BLaER1 treated with 17β-estradiol and CSF1 and Interleukin-3, amounts not matched to agents 10 nM and 100 nM (cell line): ENCODE results near the gene CBX3.
"Not testable (repeated sequence)": the region's sequence is repeated elsewhere in the genome, so short reads cannot be mapped to it uniquely, and the experiment has no call there.

Experiments used
- H3K27ac ChIP-seq, 11 experiments: shearing (Covaris generic); formaldehyde crosslinking; 2 replicates each; pipeline ENCODE4 v1.8.1; 2022
- H3K27me3 ChIP-seq, 11 experiments: shearing (Covaris generic); formaldehyde crosslinking; 2 replicates each; pipeline ENCODE4 v1.8.1; 2022
- H3K36me3 ChIP-seq, 11 experiments: shearing (Covaris generic); formaldehyde crosslinking; 2 replicates each; pipeline ENCODE4 v1.8.1; 2022
- H3K4me1 ChIP-seq, 10 experiments: shearing (Covaris generic); formaldehyde crosslinking; 2 replicates each; pipeline ENCODE4 v1.8.1; 2022
- H3K4me2 ChIP-seq, 11 experiments: shearing (Covaris generic); formaldehyde crosslinking; 2 replicates each; pipeline ENCODE4 v1.8.1; 2022
- H3K4me3 ChIP-seq, 10 experiments: shearing (Covaris generic); formaldehyde crosslinking; 2 replicates each; pipeline ENCODE4 v1.8.1; 2022
- H3K9ac ChIP-seq, 11 experiments: shearing (Covaris generic); formaldehyde crosslinking; 2 replicates each; pipeline ENCODE4 v1.8.1; 2022
- H3K9me3 ChIP-seq, 11 experiments: shearing (Covaris generic); formaldehyde crosslinking; replicated peaks in 1 of 11; 2 replicates each; pipeline ENCODE4 v1.8.1; 2022
- H4K20me1 ChIP-seq, 11 experiments: shearing (Covaris generic); formaldehyde crosslinking; 2 replicates each; pipeline ENCODE4 v1.8.1; 2022
- Cebpa-rat ChIP-seq, 11 experiments: shearing (Covaris generic); IDR thresholded peaks; 2 replicates each; pipeline ENCODE4 v1.8.1; 2022

The CBX3 gene

GRCh38 chr7:26166684-26167266 is 34.8 kb upstream of the CBX3 start:
- Histone ChIP-seq H3K9me3 (peaks cover 0 to 17% (median 8%) of the 10 kb centered on the region in 11 experiments; a peak in 8 of 22 replicates), H3K4me2 (peak overlapping the region in 2 of 11 experiments; percentile 13 to 30; a peak in 3 of 22 replicates), H4K20me1 (0 out of 22 replicates have a peak, but pooled peaks cover 0 to 3% (median 0%) of the 10 kb centered on the region in 11 experiments), H3K27me3 (no peaks in the 10 kb centered on the region), H3K4me3 (no peak overlapping the region), H3K36me3 (peaks cover 0 to 27% (median 21%) of the 10 kb centered on the region in 11 experiments; a peak in 17 of 22 replicates), H3K4me1 (peaks cover 0 to 10% (median 0%) of the 10 kb centered on the region in 10 experiments; a peak in 4 of 20 replicates), H3K27ac (no peak overlapping the region), H3K9ac (no peak overlapping the region)
- no peak for TF ChIP-seq Cebpa-rat (IDR thresholded peaks at IDR 0.05)

GRCh38 chr7:26167303-26167934 is 34.1 kb upstream of the CBX3 start:
- no peak overlapping the region for H3K27ac ChIP-seq
- no peak for TF ChIP-seq Cebpa-rat (IDR thresholded peaks at IDR 0.05)

GRCh38 chr7:26168458-26169023 is 33.0 kb upstream of the CBX3 start:
- 0 out of 22 replicates have a peak, but pooled peaks cover 0 to 3% (median 0%) of the 10 kb centered on the region in 11 experiments for H4K20me1 ChIP-seq
- H3K9ac ChIP-seq: no peak overlapping the region
- H3K9me3 ChIP-seq: peaks cover 0 to 17% (median 8%) of the 10 kb centered on the region in 11 experiments; a peak in 8 of 22 replicates
- peaks cover 0 to 30% (median 25%) of the 10 kb centered on the region in 11 experiments; a peak in 17 of 22 replicates for H3K36me3 ChIP-seq
- no peak for TF ChIP-seq Cebpa-rat (IDR thresholded peaks at IDR 0.05)
- no peaks in the 10 kb centered on the region for H3K27me3 ChIP-seq
- H3K4me2 ChIP-seq: no peak overlapping the region
- no peak overlapping the region for H3K4me3 ChIP-seq
- peaks cover 0 to 10% (median 0%) of the 10 kb centered on the region in 10 experiments; a peak in 4 of 20 replicates for H3K4me1 ChIP-seq
- no peak overlapping the region for H3K27ac ChIP-seq

More at GRCh38 chr7:26167303-26167934, 34.1 kb upstream of the CBX3 start:
- Histone ChIP-seq H3K9me3 (peaks cover 0 to 17% (median 8%) of the 10 kb centered on the region in 11 experiments; a peak in 8 of 22 replicates), H3K4me1 (peaks cover 0 to 10% (median 0%) of the 10 kb centered on the region in 10 experiments; a peak in 4 of 20 replicates), H3K4me2 (peak overlapping the region in 2 of 11 experiments; percentile 13 to 30; a peak in 1 of 22 replicates), H3K9ac (no peak overlapping the region), H3K36me3 (peaks cover 0 to 30% (median 25%) of the 10 kb centered on the region in 11 experiments; a peak in 17 of 22 replicates), H4K20me1 (0 out of 22 replicates have a peak, but pooled peaks cover 0 to 3% (median 0%) of the 10 kb centered on the region in 11 experiments), H3K4me3 (no peak overlapping the region), H3K27me3 (no peaks in the 10 kb centered on the region)

GRCh38 chr7:26169271-26169670 is 32.3 kb upstream of the CBX3 start:
- Histone ChIP-seq H3K27me3 (no peaks in the 10 kb centered on the region), H3K36me3 (peaks cover 0 to 30% (median 25%) of the 10 kb centered on the region in 11 experiments; a peak in 17 of 22 replicates), H3K27ac (no peak overlapping the region), H3K9me3 (peaks cover 0 to 15% (median 8%) of the 10 kb centered on the region in 11 experiments; a peak in 7 of 22 replicates), H3K4me3 (no peak overlapping the region), H3K9ac (no peak overlapping the region), H4K20me1 (0 out of 22 replicates have a peak, but pooled peaks cover 0 to 6% (median 0%) of the 10 kb centered on the region in 11 experiments), H3K4me2 (no peak overlapping the region), H3K4me1 (peaks cover 0 to 10% (median 0%) of the 10 kb centered on the region in 10 experiments; a peak in 4 of 20 replicates)
- no peak for TF ChIP-seq Cebpa-rat (IDR thresholded peaks at IDR 0.05)

- Histone ChIP-seq H3K36me3 (peaks cover 0 to 30% (median 25%) of the 10 kb centered on the region in 11 experiments; a peak in 17 of 22 replicates), H3K27ac (no peak overlapping the region)
- TF ChIP-seq Cebpa-rat (IDR thresholded peaks at IDR 0.05): no peak
These were observed 30.9 kb upstream of the CBX3 start for GRCh38 chr7:26170663-26171062.

GRCh38 chr7:26171601-26172000 is 29.9 kb upstream of the CBX3 start:
- peaks cover 0 to 20% (median 8%) of the 10 kb centered on the region in 11 experiments; a peak in 7 of 22 replicates for H3K9me3 ChIP-seq
- no peak overlapping the region for H3K4me2 ChIP-seq
- no peak for TF ChIP-seq Cebpa-rat (IDR thresholded peaks at IDR 0.05)

More at GRCh38 chr7:26170663-26171062, 30.9 kb upstream of the CBX3 start:
- Histone ChIP-seq H3K4me2 (no peak overlapping the region), H3K4me3 (no peak overlapping the region), H3K4me1 (peaks cover 0 to 10% (median 0%) of the 10 kb centered on the region in 10 experiments; a peak in 4 of 20 replicates), H3K27me3 (no peaks in the 10 kb centered on the region), H3K9ac (no peak overlapping the region), H3K9me3 (peaks cover 0 to 20% (median 8%) of the 10 kb centered on the region in 11 experiments; a peak in 7 of 22 replicates), H4K20me1 (0 out of 22 replicates have a peak, but pooled peaks cover 0 to 6% (median 0%) of the 10 kb centered on the region in 11 experiments)

GRCh38 chr7:26172048-26172447 is 29.5 kb upstream of the CBX3 start:
- H3K27me3 ChIP-seq: no peaks in the 10 kb centered on the region
- H3K4me1 ChIP-seq: peaks cover 0 to 4% (median 0%) of the 10 kb centered on the region in 10 experiments; a peak in 4 of 20 replicates
- H3K9me3 ChIP-seq: peaks cover 0 to 20% (median 9%) of the 10 kb centered on the region in 11 experiments; a peak in 9 of 22 replicates
- peaks cover 0 to 30% (median 25%) of the 10 kb centered on the region in 11 experiments; a peak in 17 of 22 replicates for H3K36me3 ChIP-seq
- no peak overlapping the region for H3K27ac ChIP-seq
- no peak for TF ChIP-seq Cebpa-rat (IDR thresholded peaks at IDR 0.05)
- H3K4me2 ChIP-seq: no peak overlapping the region
- no peak overlapping the region for H3K9ac ChIP-seq
- H4K20me1 ChIP-seq: 0 out of 22 replicates have a peak, but pooled peaks cover 0 to 6% (median 0%) of the 10 kb centered on the region in 11 experiments
- H3K4me3 ChIP-seq: no peak overlapping the region

More at GRCh38 chr7:26171601-26172000, 29.9 kb upstream of the CBX3 start:
- no peaks in the 10 kb centered on the region for H3K27me3 ChIP-seq
- no peak overlapping the region for H3K4me3 ChIP-seq
- H3K36me3 ChIP-seq: peaks cover 0 to 30% (median 25%) of the 10 kb centered on the region in 11 experiments; a peak in 17 of 22 replicates
- no peak overlapping the region for H3K27ac ChIP-seq
- H3K4me1 ChIP-seq: peaks cover 0 to 9% (median 0%) of the 10 kb centered on the region in 10 experiments; a peak in 4 of 20 replicates
- no peak overlapping the region for H3K9ac ChIP-seq
- H4K20me1 ChIP-seq: 0 out of 22 replicates have a peak, but pooled peaks cover 0 to 6% (median 0%) of the 10 kb centered on the region in 11 experiments

DNA sequence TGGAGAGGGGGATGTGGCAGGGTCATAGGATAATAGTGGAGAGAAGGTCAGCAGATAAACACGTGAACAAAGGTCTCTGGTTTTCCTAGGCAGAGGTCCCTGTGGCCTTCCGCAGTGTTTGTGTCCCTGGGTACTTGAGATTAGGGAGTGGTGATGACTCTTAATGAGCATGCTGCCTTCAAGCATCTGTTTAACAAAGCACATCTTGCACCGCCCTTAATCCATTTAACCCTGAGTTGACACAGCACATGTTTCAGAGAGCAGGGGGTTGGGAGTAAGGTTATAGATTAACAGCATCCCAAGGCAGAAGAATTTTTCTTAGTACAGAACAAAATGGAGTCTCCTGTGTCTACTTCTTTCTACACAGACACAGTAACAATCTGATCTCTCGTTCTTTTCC is 25.6 kb upstream of the CBX3 start:
- not testable (repeated sequence) for H3K4me2 ChIP-seq, H3K27ac ChIP-seq, H3K27me3 ChIP-seq, H3K9ac ChIP-seq, H3K4me1 ChIP-seq, H3K4me3 ChIP-seq
- peaks cover 0 to 18% (median 10%) of the 10 kb centered on the region in 11 experiments; a peak in 9 of 22 replicates for H3K9me3 ChIP-seq
- H3K36me3 ChIP-seq: peaks cover 0 to 13% (median 9%) of the 10 kb centered on the region in 11 experiments; a peak in 14 of 22 replicates
- H4K20me1 ChIP-seq: peaks cover 0 to 24% (median 12%) of the 10 kb centered on the region in 11 experiments; a peak in 12 of 22 replicates

GRCh38 chr7:26176696-26177095 is 24.8 kb upstream of the CBX3 start:
- peaks cover 0 to 11% (median 4%) of the 10 kb centered on the region in 11 experiments; a peak in 8 of 22 replicates for H3K9me3 ChIP-seq
- H3K4me2 ChIP-seq, H3K27me3 ChIP-seq, H3K4me1 ChIP-seq, H3K9ac ChIP-seq, H3K27ac ChIP-seq, H3K4me3 ChIP-seq, H3K36me3 ChIP-seq: not testable (repeated sequence)
- peaks cover 0 to 30% (median 18%) of the 10 kb centered on the region in 11 experiments; a peak in 13 of 22 replicates for H4K20me1 ChIP-seq

GRCh38 chr7:26177269-26177668 is 24.3 kb upstream of the CBX3 start:
- not testable (repeated sequence) for H3K9me3 ChIP-seq, H3K4me1 ChIP-seq, H3K4me2 ChIP-seq, H3K9ac ChIP-seq, H3K36me3 ChIP-seq, H3K4me3 ChIP-seq, H3K27ac ChIP-seq, H3K27me3 ChIP-seq
- H4K20me1 ChIP-seq: peaks cover 1 to 33% (median 20%) of the 10 kb centered on the region in 11 experiments; a peak in 17 of 22 replicates
